Tibial nerve (tissue), 4 donors: Measurements from ENCODE around the gene LRPAP1.

Experiments used
- CTCF ChIP-seq, 5 experiments: fragments of 200-600 bp in 3 of 5; fragments of 450-650 bp in 2 of 5; sonication (generic) in 3 of 5; IDR thresholded peaks; one replicate each; pipeline ENCODE4 v1.5.1; 2016 to 2019; ENCODE audit warnings: antibody characterized with exemption in 5 of 5, mild to moderate bottlenecking in 3 of 5, moderate library complexity in 2 of 5
- EP300 ChIP-seq, 2 donors: sonication (generic); formaldehyde crosslinking; IDR thresholded peaks; one replicate each; pipeline ENCODE4 v1.6.1; 2017; ENCODE audit warnings: antibody characterized with exemption in 2 of 2, mild to moderate bottlenecking in 1 of 2

- TF ChIP-seq CTCF (IDR thresholded peaks at IDR 0.05) (no peak), EP300 (IDR thresholded peaks at IDR 0.05) (no peak)
Observed at GRCh38 chr4:3469386-3470243, 62.6 kb downstream of the LRPAP1 start.
